HepG2 (cell line): ENCODE data around the gene PRMT5. TPM values are rescaled to one million over a fixed set of nuclear protein-coding genes. Genes with fewer than 3 reads are reported as not detected.

Experiments used
- ASH2L ChIP-seq: fragments of 300-600, 200-600 bp; sonication (generic); IDR thresholded peaks from 2 replicates; pipeline ENCODE4 v1.7.0; 2017; ENCODE audit warnings: low read depth, mild to moderate bottlenecking, moderate library complexity, mixed read lengths, low read length; ENCODE audit not compliant: insufficient read length
- ATRX ChIP-seq: sonication (generic); formaldehyde crosslinking; IDR thresholded peaks from 2 replicates; pipeline ENCODE4 v1.4.0; 2020; ENCODE audit warnings: missing genetic modification reagents, borderline replicate concordance
- CAMTA2 ChIP-seq: sonication (generic); formaldehyde crosslinking; IDR thresholded peaks from 2 replicates; pipeline ENCODE4 v1.4.0; 2020; ENCODE audit warnings: mild to moderate bottlenecking, missing genetic modification reagents, borderline replicate concordance
- DMAP1 ChIP-seq: IDR thresholded peaks from 2 replicates; pipeline ENCODE4 v1.6.1; 2016
- GZF1 ChIP-seq: sonication (generic); formaldehyde crosslinking; IDR thresholded peaks from 2 replicates; pipeline ENCODE4 v1.5.1; 2020; ENCODE audit warnings: mild to moderate bottlenecking, missing genetic modification reagents
- HDAC1 ChIP-seq: sonication (generic); formaldehyde crosslinking; IDR thresholded peaks from 2 replicates; pipeline ENCODE4 v1.5.1; 2020; ENCODE audit warnings: mild to moderate bottlenecking, missing genetic modification reagents
- IKZF1 ChIP-seq: fragments of 450-650 bp; IDR thresholded peaks from 2 replicates; pipeline ENCODE4 v1.7.1; 2016
- KDM5B ChIP-seq: sonication (generic); formaldehyde crosslinking; IDR thresholded peaks from 2 replicates; pipeline ENCODE4 v1.4.0; 2020; ENCODE audit warnings: missing genetic modification reagents, mild to moderate bottlenecking, borderline replicate concordance
- MIER3 ChIP-seq: IDR thresholded peaks from 2 replicates; pipeline ENCODE4 v1.6.1; 2016; ENCODE audit warnings: missing compliant biosample characterization, borderline replicate concordance
- NFE2 ChIP-seq: sonication (generic); formaldehyde crosslinking; IDR thresholded peaks from 2 replicates; pipeline ENCODE4 v1.4.0; 2020; ENCODE audit warnings: missing genetic modification reagents
- POGZ ChIP-seq: sonication (generic); formaldehyde crosslinking; IDR thresholded peaks from 2 replicates; pipeline ENCODE4 v1.4.0; 2020; ENCODE audit warnings: mild to moderate bottlenecking, missing genetic modification reagents
- POLR2AphosphoS2 ChIP-seq: IDR thresholded peaks from 2 replicates; pipeline ENCODE4 v1.6.1; 2011; ENCODE audit warnings: low read depth, low read length, improper control_type of control experiment
- POLR2AphosphoS5 ChIP-seq: IDR thresholded peaks from 2 replicates; pipeline ENCODE4 v1.6.1; 2012; ENCODE audit warnings: low read depth, low read length
- SMC3 ChIP-seq: IDR thresholded peaks from 2 replicates; pipeline ENCODE4 v1.6.1; 2011; ENCODE audit warnings: low read length, improper control_type of control experiment
- ZBTB38 ChIP-seq: sonication (generic); formaldehyde crosslinking; IDR thresholded peaks from 2 replicates; pipeline ENCODE4 v1.5.1; 2020; ENCODE audit warnings: mild to moderate bottlenecking, missing genetic modification reagents
- ZNF20 ChIP-seq: sonication (generic); formaldehyde crosslinking; IDR thresholded peaks from 2 replicates; pipeline ENCODE4 v1.4.0; 2020; ENCODE audit warnings: mild to moderate bottlenecking, moderate library complexity, missing genetic modification reagents
- ZNF333 ChIP-seq: sonication (generic); formaldehyde crosslinking; IDR thresholded peaks from 2 replicates; pipeline ENCODE4 v1.4.0; 2020; ENCODE audit warnings: mild to moderate bottlenecking, missing genetic modification reagents, borderline replicate concordance
- ZNF569 ChIP-seq: sonication (generic); formaldehyde crosslinking; IDR thresholded peaks from 2 replicates; pipeline ENCODE4 v1.5.0; 2020; ENCODE audit warnings: mild to moderate bottlenecking, missing genetic modification reagents, moderate library complexity, borderline replicate concordance
- ZNF879 ChIP-seq: sonication (generic); formaldehyde crosslinking; IDR thresholded peaks from 2 replicates; pipeline ENCODE4 v1.8.1; 2023; ENCODE audit warnings: missing genetic modification reagents
- polyA plus RNA-seq, 8 experiments: library from polyadenylated mRNA; depleted of rRNA in 3 of 8; stranded (reverse) in 7 of 8; unstranded in 1 of 8; fragments of >200 nt; fragmentation: Illumina TruSeq in 4 of 8; extraction: Trizol in 4 of 8; gene quantifications; 2 replicates each; pipeline versions ENCODE4 v1.2.1 to v1.2.3, GENCODE V29; 2011 to 2016; ENCODE audit warnings: low read depth in 4 of 8, missing spikeins in 1 of 8, mixed read lengths in 1 of 8; ENCODE audit not compliant: insufficient read depth in 1 of 8
- total RNA-seq, 5 experiments: library from RNA; depleted of rRNA; stranded (reverse); fragments of >200 nt; fragmentation: Illumina TruSeq; extraction: Trizol; gene quantifications; 2 replicates each; pipeline ENCODE4 v1.2.3, GENCODE V29; 2016; ENCODE audit warnings: low read depth in 1 of 5
- TF ChIP-seq, protein P1 (sequence below): sonication (generic); formaldehyde crosslinking; IDR thresholded peaks from 2 replicates; pipeline ENCODE4 v1.5.0; 2020; ENCODE audit warnings: mild to moderate bottlenecking, missing genetic modification reagents, borderline replicate concordance
- TF ChIP-seq, protein P2 (sequence below): sonication (generic); formaldehyde crosslinking; IDR thresholded peaks from 2 replicates; pipeline ENCODE4 v1.4.0; 2020; ENCODE audit warnings: mild to moderate bottlenecking, missing genetic modification reagents

The PRMT5 gene
- total and polyA plus RNA-seq, 2 of the 13 experiments (the other 11 are each of a cell fraction or from before 2014, with no cell fraction given): 210 to 354 TPM

DNA sequence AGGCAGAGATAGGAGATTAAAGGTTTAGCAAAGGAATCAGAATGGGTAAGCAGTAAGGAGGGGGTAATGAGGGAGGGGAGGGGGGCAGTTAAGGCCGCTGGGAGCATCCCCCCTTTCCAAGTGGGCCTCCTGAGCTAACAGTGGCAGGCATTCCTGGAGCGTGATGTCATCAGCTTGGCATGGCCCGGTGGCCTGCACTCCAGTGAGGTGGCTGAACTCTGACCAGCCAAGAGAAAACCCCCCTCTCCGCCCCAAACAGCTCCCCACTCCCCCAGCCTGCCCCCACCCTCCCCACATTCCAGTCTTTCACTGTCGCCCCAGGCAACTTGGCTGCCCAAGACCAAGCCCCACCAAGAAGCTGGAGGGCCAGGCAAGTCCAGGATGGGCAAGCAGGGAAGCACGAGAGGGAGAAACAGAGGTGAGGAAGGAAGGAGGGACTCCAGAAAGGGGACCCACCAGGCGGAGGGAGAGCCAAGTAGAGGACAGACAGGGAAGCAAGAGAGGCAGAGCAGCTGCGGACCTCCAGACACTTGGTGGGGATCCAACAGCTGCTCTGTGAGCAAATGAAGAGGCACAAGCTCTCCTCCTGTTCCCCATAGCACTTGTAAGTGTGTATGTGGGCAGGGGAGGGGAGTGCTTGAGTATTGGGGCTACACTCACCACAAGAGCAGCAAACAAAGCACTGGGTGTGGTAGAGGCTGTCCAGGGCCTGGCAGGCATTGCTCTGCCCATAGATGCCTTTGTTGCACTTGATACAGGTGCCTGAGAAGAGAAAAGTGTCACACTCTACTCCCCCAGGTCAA lies 48.7 kb upstream of the PRMT5 start (continued):
- TF ChIP-seq ATRX (CRISPR knock-in tag): no peak
- TF ChIP-seq HDAC1 (CRISPR knock-in tag): no peak
- TF ChIP-seq POGZ (CRISPR knock-in tag): no peak
- peak; percentile 25; the same call in 1 of the 2 replicates for TF ChIP-seq SMC3
- TF ChIP-seq ZNF569 (CRISPR knock-in tag): no peak
- TF ChIP-seq ASH2L: peak; percentile 47
- TF ChIP-seq NFE2 (CRISPR knock-in tag): no peak
- no peak for TF ChIP-seq CAMTA2
- 0 out of 2 replicates have a peak, but pooled peaks have one; percentile 67 for TF ChIP-seq GZF1 (CRISPR knock-in tag)
- TF ChIP-seq ZNF20: no peak
- TF ChIP-seq, protein P1, sequence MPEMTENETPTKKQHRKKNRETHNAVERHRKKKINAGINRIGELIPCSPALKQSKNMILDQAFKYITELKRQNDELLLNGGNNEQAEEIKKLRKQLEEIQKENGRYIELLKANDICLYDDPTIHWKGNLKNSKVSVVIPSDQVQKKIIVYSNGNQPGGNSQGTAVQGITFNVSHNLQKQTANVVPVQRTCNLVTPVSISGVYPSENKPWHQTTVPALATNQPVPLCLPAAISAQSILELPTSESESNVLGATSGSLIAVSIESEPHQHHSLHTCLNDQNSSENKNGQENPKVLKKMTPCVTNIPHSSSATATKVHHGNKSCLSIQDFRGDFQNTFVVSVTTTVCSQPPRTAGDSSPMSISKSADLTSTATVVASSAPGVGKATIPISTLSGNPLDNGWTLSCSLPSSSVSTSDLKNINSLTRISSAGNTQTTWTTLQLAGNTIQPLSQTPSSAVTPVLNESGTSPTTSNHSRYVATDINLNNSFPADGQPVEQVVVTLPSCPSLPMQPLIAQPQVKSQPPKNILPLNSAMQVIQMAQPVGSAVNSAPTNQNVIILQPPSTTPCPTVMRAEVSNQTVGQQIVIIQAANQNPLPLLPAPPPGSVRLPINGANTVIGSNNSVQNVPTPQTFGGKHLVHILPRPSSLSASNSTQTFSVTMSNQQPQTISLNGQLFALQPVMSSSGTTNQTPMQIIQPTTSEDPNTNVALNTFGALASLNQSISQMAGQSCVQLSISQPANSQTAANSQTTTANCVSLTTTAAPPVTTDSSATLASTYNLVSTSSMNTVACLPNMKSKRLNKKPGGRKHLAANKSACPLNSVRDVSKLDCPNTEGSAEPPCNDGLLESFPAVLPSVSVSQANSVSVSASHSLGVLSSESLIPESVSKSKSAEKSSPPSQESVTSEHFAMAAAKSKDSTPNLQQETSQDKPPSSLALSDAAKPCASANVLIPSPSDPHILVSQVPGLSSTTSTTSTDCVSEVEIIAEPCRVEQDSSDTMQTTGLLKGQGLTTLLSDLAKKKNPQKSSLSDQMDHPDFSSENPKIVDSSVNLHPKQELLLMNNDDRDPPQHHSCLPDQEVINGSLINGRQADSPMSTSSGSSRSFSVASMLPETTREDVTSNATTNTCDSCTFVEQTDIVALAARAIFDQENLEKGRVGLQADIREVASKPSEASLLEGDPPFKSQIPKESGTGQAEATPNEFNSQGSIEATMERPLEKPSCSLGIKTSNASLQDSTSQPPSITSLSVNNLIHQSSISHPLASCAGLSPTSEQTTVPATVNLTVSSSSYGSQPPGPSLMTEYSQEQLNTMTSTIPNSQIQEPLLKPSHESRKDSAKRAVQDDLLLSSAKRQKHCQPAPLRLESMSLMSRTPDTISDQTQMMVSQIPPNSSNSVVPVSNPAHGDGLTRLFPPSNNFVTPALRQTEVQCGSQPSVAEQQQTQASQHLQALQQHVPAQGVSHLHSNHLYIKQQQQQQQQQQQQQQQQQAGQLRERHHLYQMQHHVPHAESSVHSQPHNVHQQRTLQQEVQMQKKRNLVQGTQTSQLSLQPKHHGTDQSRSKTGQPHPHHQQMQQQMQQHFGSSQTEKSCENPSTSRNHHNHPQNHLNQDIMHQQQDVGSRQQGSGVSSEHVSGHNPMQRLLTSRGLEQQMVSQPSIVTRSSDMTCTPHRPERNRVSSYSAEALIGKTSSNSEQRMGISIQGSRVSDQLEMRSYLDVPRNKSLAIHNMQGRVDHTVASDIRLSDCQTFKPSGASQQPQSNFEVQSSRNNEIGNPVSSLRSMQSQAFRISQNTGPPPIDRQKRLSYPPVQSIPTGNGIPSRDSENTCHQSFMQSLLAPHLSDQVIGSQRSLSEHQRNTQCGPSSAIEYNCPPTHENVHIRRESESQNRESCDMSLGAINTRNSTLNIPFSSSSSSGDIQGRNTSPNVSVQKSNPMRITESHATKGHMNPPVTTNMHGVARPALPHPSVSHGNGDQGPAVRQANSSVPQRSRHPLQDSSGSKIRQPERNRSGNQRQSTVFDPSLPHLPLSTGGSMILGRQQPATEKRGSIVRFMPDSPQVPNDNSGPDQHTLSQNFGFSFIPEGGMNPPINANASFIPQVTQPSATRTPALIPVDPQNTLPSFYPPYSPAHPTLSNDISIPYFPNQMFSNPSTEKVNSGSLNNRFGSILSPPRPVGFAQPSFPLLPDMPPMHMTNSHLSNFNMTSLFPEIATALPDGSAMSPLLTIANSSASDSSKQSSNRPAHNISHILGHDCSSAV (CRISPR knock-in tag): no peak
- TF ChIP-seq DMAP1 (CRISPR knock-in tag): peak; percentile 75
- peak; percentile 94; the same call in 1 of the 2 replicates for TF ChIP-seq MIER3 (CRISPR knock-in tag)
- TF ChIP-seq, protein P2, sequence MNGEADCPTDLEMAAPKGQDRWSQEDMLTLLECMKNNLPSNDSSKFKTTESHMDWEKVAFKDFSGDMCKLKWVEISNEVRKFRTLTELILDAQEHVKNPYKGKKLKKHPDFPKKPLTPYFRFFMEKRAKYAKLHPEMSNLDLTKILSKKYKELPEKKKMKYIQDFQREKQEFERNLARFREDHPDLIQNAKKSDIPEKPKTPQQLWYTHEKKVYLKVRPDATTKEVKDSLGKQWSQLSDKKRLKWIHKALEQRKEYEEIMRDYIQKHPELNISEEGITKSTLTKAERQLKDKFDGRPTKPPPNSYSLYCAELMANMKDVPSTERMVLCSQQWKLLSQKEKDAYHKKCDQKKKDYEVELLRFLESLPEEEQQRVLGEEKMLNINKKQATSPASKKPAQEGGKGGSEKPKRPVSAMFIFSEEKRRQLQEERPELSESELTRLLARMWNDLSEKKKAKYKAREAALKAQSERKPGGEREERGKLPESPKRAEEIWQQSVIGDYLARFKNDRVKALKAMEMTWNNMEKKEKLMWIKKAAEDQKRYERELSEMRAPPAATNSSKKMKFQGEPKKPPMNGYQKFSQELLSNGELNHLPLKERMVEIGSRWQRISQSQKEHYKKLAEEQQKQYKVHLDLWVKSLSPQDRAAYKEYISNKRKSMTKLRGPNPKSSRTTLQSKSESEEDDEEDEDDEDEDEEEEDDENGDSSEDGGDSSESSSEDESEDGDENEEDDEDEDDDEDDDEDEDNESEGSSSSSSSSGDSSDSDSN (CRISPR knock-in tag): peak; percentile 52; the same call in 1 of the 2 replicates
- TF ChIP-seq IKZF1: no peak
- no peak for TF ChIP-seq ZNF879 (CRISPR knock-in tag)
- no peak for TF ChIP-seq ZNF333 (CRISPR knock-in tag)
- TF ChIP-seq ZBTB38 (CRISPR knock-in tag): peak; percentile 79; the same call in 1 of the 2 replicates
- TF ChIP-seq POLR2AphosphoS5: peak; percentile 35
- no peak for TF ChIP-seq KDM5B (CRISPR knock-in tag)
- TF ChIP-seq POLR2AphosphoS2: peak; percentile 78; the same call in 1 of the 2 replicates
